ENCODE results near the gene CSH2. TPM values are rescaled to one million over a fixed set of nuclear protein-coding genes. Genes with fewer than 3 reads are reported as not detected.

CSH2 gene
- total and polyA plus RNA-seq, 2 of the 13 experiments (the other 11 are each of a cell fraction or from before 2014, with no cell fraction given) = not detected

GRCh38 chr17:63848834-63849689 lies 24.4 kb downstream of the CSH2 start (continued):
- TF ChIP-seq TAF1 (CRISPR knock-in tag; IDR thresholded peaks at IDR 0.05) = no peak
- no peak for TF ChIP-seq ZFP90 (CRISPR knock-in tag; IDR thresholded peaks at IDR 0.05; ENCODE audit: borderline replicate concordance)
- no peak for TF ChIP-seq NFE2L2 (IDR thresholded peaks at IDR 0.05; ENCODE audit: low read length)
- TF ChIP-seq MTA1 (CRISPR knock-in tag; IDR thresholded peaks at IDR 0.05; ENCODE audit: borderline replicate concordance) = 0 out of 2 replicates have a peak, but pooled peaks have one; percentile 1
- no peak for TF ChIP-seq ZNF660 (CRISPR knock-in tag; IDR thresholded peaks at IDR 0.05; ENCODE audit: borderline replicate concordance, low read depth)
- TF ChIP-seq CBX2 (IDR thresholded peaks at IDR 0.05; ENCODE audit: low read depth, low read length) = no peak
- TF ChIP-seq CBX2 (CRISPR knock-in tag; IDR thresholded peaks at IDR 0.05; ENCODE audit: low read depth) = no peak
- no peak for TF ChIP-seq PHB2 (IDR thresholded peaks at IDR 0.05; ENCODE audit: partially characterized antibody)
- TF ChIP-seq ZNF775 (CRISPR knock-in tag; IDR thresholded peaks at IDR 0.05; ENCODE audit: borderline replicate concordance) = no peak
- TF ChIP-seq ZNF782 (CRISPR knock-in tag; IDR thresholded peaks at IDR 0.05; ENCODE audit: borderline replicate concordance) = no peak
- no peak for TF ChIP-seq GTF2F1 (IDR thresholded peaks at IDR 0.05; ENCODE audit: low read length)
- no peak for TF ChIP-seq ZNF414 (CRISPR knock-in tag; IDR thresholded peaks at IDR 0.05)
- TF ChIP-seq ETV6 (CRISPR knock-in tag; conservative IDR thresholded peaks at IDR 0.05) = no peak
- TF ChIP-seq, protein P1, sequence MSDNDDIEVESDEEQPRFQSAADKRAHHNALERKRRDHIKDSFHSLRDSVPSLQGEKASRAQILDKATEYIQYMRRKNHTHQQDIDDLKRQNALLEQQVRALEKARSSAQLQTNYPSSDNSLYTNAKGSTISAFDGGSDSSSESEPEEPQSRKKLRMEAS (IDR thresholded peaks at IDR 0.05) = peak; percentile 39; the same call in 1 of the 2 replicates
- TF ChIP-seq NFE2 (CRISPR knock-in tag; IDR thresholded peaks at IDR 0.05) = no peak
- TF ChIP-seq WIZ (CRISPR knock-in tag; IDR thresholded peaks at IDR 0.05) = no peak
- TF ChIP-seq ARNT (IDR thresholded peaks at IDR 0.05) = no peak
- TF ChIP-seq, protein P2, sequence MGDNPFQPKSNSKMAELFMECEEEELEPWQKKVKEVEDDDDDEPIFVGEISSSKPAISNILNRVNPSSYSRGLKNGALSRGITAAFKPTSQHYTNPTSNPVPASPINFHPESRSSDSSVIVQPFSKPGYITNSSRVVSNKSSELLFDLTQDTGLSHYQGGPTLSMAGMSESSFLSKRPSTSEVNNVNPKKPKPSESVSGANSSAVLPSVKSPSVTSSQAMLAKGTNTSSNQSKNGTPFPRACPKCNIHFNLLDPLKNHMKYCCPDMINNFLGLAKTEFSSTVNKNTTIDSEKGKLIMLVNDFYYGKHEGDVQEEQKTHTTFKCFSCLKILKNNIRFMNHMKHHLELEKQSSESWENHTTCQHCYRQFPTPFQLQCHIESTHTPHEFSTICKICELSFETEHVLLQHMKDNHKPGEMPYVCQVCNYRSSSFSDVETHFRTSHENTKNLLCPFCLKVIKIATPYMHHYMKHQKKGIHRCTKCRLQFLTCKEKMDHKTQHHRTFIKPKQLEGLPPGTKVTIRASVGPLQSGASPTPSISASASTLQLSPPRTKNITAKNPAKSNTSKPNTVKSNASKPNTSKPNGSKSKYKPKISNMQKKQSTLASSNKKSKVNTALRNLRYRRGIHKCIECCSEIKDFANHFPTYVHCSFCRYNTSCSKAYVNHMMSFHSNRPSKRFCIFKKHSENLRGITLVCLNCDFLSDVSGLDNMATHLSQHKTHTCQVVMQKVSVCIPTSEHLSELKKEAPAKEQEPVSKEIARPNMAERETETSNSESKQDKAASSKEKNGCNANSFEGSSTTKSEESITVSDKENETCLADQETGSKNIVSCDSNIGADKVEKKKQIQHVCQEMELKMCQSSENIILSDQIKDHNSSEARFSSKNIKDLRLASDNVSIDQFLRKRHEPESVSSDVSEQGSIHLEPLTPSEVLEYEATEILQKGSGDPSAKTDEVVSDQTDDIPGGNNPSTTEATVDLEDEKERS (CRISPR knock-in tag; IDR thresholded peaks at IDR 0.05) = no peak
- no peak for TF ChIP-seq POLR2A (IDR thresholded peaks at IDR 0.05; ENCODE audit: insufficient read depth in 1 of 2, low read depth in 2 of 2, low read length in 2 of 2)
- TF ChIP-seq, protein P3, sequence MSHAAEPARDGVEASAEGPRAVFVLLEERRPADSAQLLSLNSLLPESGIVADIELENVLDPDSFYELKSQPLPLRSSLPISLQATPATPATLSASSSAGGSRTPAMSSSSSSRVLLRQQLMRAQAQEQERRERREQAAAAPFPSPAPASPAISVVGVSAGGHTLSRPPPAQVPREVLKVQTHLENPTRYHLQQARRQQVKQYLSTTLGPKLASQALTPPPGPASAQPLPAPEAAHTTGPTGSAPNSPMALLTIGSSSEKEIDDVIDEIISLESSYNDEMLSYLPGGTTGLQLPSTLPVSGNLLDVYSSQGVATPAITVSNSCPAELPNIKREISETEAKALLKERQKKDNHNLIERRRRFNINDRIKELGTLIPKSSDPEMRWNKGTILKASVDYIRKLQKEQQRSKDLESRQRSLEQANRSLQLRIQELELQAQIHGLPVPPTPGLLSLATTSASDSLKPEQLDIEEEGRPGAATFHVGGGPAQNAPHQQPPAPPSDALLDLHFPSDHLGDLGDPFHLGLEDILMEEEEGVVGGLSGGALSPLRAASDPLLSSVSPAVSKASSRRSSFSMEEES (CRISPR knock-in tag; IDR thresholded peaks at IDR 0.05) = no peak
- peak; percentile 48; the same call in 1 of the 2 replicates for TF ChIP-seq CSRNP1 (CRISPR knock-in tag; IDR thresholded peaks at IDR 0.05)
- TF ChIP-seq GMEB1 (CRISPR knock-in tag; IDR thresholded peaks at IDR 0.05; ENCODE audit: borderline replicate concordance) = 0 out of 2 replicates have a peak, but pooled peaks have one; percentile 18
